ENCODE data around the gene TMEFF1.

TMEFF1 gene

DNA sequence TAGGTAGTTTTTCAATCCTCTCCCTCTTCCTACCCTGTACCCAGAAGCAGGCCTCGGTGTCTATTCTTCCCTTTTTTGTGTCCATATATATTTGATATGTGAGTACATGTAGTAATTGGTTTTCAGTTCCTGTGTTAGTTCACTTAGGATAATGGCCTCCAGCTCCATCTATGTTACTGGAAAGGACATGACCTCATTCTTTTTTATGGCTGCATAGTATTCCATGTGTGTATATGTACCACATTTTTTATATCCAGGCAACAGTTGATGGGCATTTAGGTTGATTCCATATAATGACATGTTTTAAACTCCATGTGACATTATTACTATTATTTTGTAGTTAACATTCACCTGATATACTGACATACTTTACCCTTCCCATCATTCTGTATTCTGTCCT, 154.0 kb downstream of the TMEFF1 start:
- no peak for DNase-seq
